Stimulated activated naive CD8-positive, alpha-beta T cell treated with anti-CD3 and anti-CD28 coated beads, Interleukin-15, Interleukin-2, amounts not matched to agents 100 U/mL and 50 U/mL, for 24 hours (primary cell): Measurements from ENCODE around the gene PTPRD.
"Not testable (repeated sequence)": the region's sequence is repeated elsewhere in the genome, so short reads cannot be mapped to it uniquely, and the experiment has no call there.

Source experiments
- ATAC-seq: fragments of 150-1000 bp; cut with Tn5 transposase; one replicate; pipeline ENCODE4 v1.10.0; 2021
- DNase-seq: peaks from one replicate; pipeline ENCODE4 v3.0.0; 2021

Gene PTPRD

GRCh38 chr9:8718121-8718725, 1894.6 kb downstream of the PTPRD start:
- ATAC-seq (peak; percentile 52), DNase-seq (no peak)

GRCh38 chr9:8717146-8717545, 1895.7 kb downstream of the PTPRD start:
- DNase-seq (no peak), ATAC-seq (peak; percentile 31)

GRCh38 chr9:8715788-8716187, 1897.0 kb downstream of the PTPRD start:
- no peak for DNase-seq
- no peak for ATAC-seq

- DNase-seq (no peak), ATAC-seq (no peak)
These were observed 1899.0 kb downstream of the PTPRD start for GRCh38 chr9:8713811-8714165.

- no peak for ATAC-seq
- no peak for DNase-seq
These were observed 1899.5 kb downstream of the PTPRD start for GRCh38 chr9:8713149-8713810.

GRCh38 chr9:8709731-8710130, 1903.1 kb downstream of the PTPRD start:
- no peak for ATAC-seq
- no peak for DNase-seq

- ATAC-seq (no peak), DNase-seq (no peak)
These were observed 1904.1 kb downstream of the PTPRD start for GRCh38 chr9:8708728-8709127.

- ATAC-seq = no peak
- no peak for DNase-seq
These were observed 1905.8 kb downstream of the PTPRD start for GRCh38 chr9:8706998-8707397.

- ATAC-seq = no peak
- no peak for DNase-seq
These were observed 1906.3 kb downstream of the PTPRD start for GRCh38 chr9:8706531-8706930.

GRCh38 chr9:8705861-8706260, 1906.9 kb downstream of the PTPRD start:
- ATAC-seq (no peak), DNase-seq (no peak)

- ATAC-seq (no peak), DNase-seq (no peak)
These were observed 1908.9 kb downstream of the PTPRD start for GRCh38 chr9:8703904-8704303.

GRCh38 chr9:8701904-8702303, 1910.9 kb downstream of the PTPRD start:
- no peak for ATAC-seq
- no peak for DNase-seq

- not testable (repeated sequence) for ATAC-seq, DNase-seq
These were observed 1915.2 kb downstream of the PTPRD start for GRCh38 chr9:8697565-8697964.

GRCh38 chr9:8696516-8696915, 1916.3 kb downstream of the PTPRD start:
- ATAC-seq (no peak), DNase-seq (no peak)

- DNase-seq (no peak), ATAC-seq (no peak)
These were observed 1917.7 kb downstream of the PTPRD start for GRCh38 chr9:8694983-8695588.

GRCh38 chr9:8693464-8693863, 1919.3 kb downstream of the PTPRD start:
- no peak for ATAC-seq
- DNase-seq = no peak

GRCh38 chr9:8686516-8686915, 1926.3 kb downstream of the PTPRD start:
- ATAC-seq = no peak
- no peak for DNase-seq

GRCh38 chr9:8685825-8686224, 1927.0 kb downstream of the PTPRD start:
- ATAC-seq (no peak), DNase-seq (no peak)

- DNase-seq = no peak
- no peak for ATAC-seq
These were observed 1927.7 kb downstream of the PTPRD start for GRCh38 chr9:8684978-8685708.

- no peak for ATAC-seq
- no peak for DNase-seq
These were observed 1929.3 kb downstream of the PTPRD start for GRCh38 chr9:8683496-8683895.

- ATAC-seq = no peak
- DNase-seq = no peak
These were observed 1932.1 kb downstream of the PTPRD start for GRCh38 chr9:8680658-8681057.

- DNase-seq = no peak
- ATAC-seq = no peak
These were observed 1932.6 kb downstream of the PTPRD start for GRCh38 chr9:8680157-8680556.

GRCh38 chr9:8679371-8679822, 1933.4 kb downstream of the PTPRD start:
- ATAC-seq = no peak
- DNase-seq = no peak
